Liver (tissue), 9 donors: ENCODE measurements around the gene STARD9. TPM values are rescaled to one million over a fixed set of nuclear protein-coding genes. Genes with fewer than 3 reads are reported as not detected.

Experiments used
- DNase-seq: peaks from one replicate; pipeline ENCODE4 v3.0.0-alpha.2; 2017; ENCODE audit warnings: low spot score
- H3K27ac ChIP-seq, 2 donors: one replicate each; pipeline ENCODE4 v1.7.0; 2013; ENCODE audit warnings: inconsistent platforms in 2 of 2, low read length in 2 of 2, control low read depth in 1 of 2, low read depth in 1 of 2, mild to moderate bottlenecking in 1 of 2
- H3K27me3 ChIP-seq, 4 donors: one replicate each; pipeline versions ENCODE4 v1.6.1 to v1.7.0; 2013; ENCODE audit warnings: low read length in 3 of 4, inconsistent platforms in 1 of 4, mild to moderate bottlenecking in 1 of 4, moderate library complexity in 1 of 4; ENCODE audit not compliant: control insufficient read depth in 4 of 4, insufficient read depth in 4 of 4
- H3K36me3 ChIP-seq, 4 donors: one replicate each; pipeline versions ENCODE4 v1.6.1 to v1.7.0; 2013; ENCODE audit warnings: low read length in 3 of 4, mild to moderate bottlenecking in 3 of 4, low read depth in 1 of 4, moderate library complexity in 1 of 4; ENCODE audit not compliant: control insufficient read depth in 4 of 4, insufficient read depth in 3 of 4
- H3K4me1 ChIP-seq, 4 donors: one replicate each; pipeline versions ENCODE4 v1.6.1 to v1.7.0; 2013; ENCODE audit warnings: low read length in 3 of 4, mild to moderate bottlenecking in 3 of 4, moderate library complexity in 1 of 4; ENCODE audit not compliant: control insufficient read depth in 4 of 4, insufficient read depth in 4 of 4
- H3K4me3 ChIP-seq, 3 donors: one replicate each; pipeline versions ENCODE4 v1.6.1 to v1.7.0; 2013; ENCODE audit warnings: low read length in 3 of 3, control low read depth in 1 of 3, low read depth in 1 of 3, mild to moderate bottlenecking in 1 of 3
- H3K9ac ChIP-seq, 2 donors: one replicate each; pipeline ENCODE4 v1.7.0; 2013; ENCODE audit warnings: low read length in 2 of 2, mild to moderate bottlenecking in 2 of 2, moderate library complexity in 2 of 2, control low read depth in 1 of 2, low read depth in 1 of 2
- H3K9me3 ChIP-seq, 4 donors: one replicate each; pipeline versions ENCODE4 v1.6.1 to v1.7.0; 2013; ENCODE audit warnings: low read length in 3 of 4; ENCODE audit not compliant: control insufficient read depth in 4 of 4
- ATF3 ChIP-seq: IDR thresholded peaks from 2 replicates; pipeline ENCODE4 v1.6.1; 2016; ENCODE audit warnings: antibody characterized with exemption
- CTCF ChIP-seq: fragments of 150-350 bp; IDR thresholded peaks from 2 replicates; pipeline ENCODE4 v1.5.1; 2017; ENCODE audit warnings: improper control_type of control experiment, low read depth, low read length; ENCODE audit not compliant: missing input control
- EGR1 ChIP-seq, 2 donors: IDR thresholded peaks; 2 replicates each; pipeline ENCODE4 v1.6.1; 2016 to 2018; ENCODE audit warnings: antibody characterized with exemption in 2 of 2, low read depth in 2 of 2
- FOXA2 ChIP-seq: IDR thresholded peaks from 2 replicates; pipeline ENCODE4 v1.6.1; 2016; ENCODE audit warnings: antibody characterized with exemption
- GABPA ChIP-seq, 2 donors: IDR thresholded peaks in 1 of 2; conservative IDR thresholded peaks in 1 of 2; 2 replicates each; pipeline ENCODE4 v1.6.1; 2016; ENCODE audit warnings: antibody characterized with exemption in 2 of 2, mild to moderate bottlenecking in 1 of 2, moderate library complexity in 1 of 2
- HNF4A ChIP-seq, 2 donors: conservative IDR thresholded peaks; 2 replicates each; pipeline ENCODE4 v1.6.1; 2016; ENCODE audit warnings: antibody characterized with exemption in 2 of 2, mild to moderate bottlenecking in 2 of 2
- HNF4G ChIP-seq: IDR thresholded peaks from 2 replicates; pipeline ENCODE4 v1.6.1; 2016; ENCODE audit warnings: antibody characterized with exemption
- JUND ChIP-seq, 2 donors: IDR thresholded peaks; 2 replicates each; pipeline ENCODE4 v1.6.1; 2016; ENCODE audit warnings: antibody characterized with exemption in 2 of 2
- MAX ChIP-seq: IDR thresholded peaks from 2 replicates; pipeline ENCODE4 v1.6.1; 2016; ENCODE audit warnings: antibody characterized with exemption
- NR2F2 ChIP-seq: IDR thresholded peaks from 2 replicates; pipeline ENCODE4 v1.6.1; 2016; ENCODE audit warnings: antibody characterized with exemption
- RAD21 ChIP-seq, 2 donors: IDR thresholded peaks; 2 replicates each; pipeline ENCODE4 v1.6.1; 2016; ENCODE audit warnings: antibody characterized with exemption in 2 of 2, mild to moderate bottlenecking in 2 of 2
- REST ChIP-seq: IDR thresholded peaks from 2 replicates; pipeline ENCODE4 v1.6.1; 2016; ENCODE audit warnings: antibody characterized with exemption, mild to moderate bottlenecking
- RXRA ChIP-seq, 2 donors: IDR thresholded peaks; 2 replicates each; pipeline ENCODE4 v1.6.1; 2017 to 2018; ENCODE audit warnings: antibody characterized with exemption in 2 of 2, mild to moderate bottlenecking in 1 of 2
- SP1 ChIP-seq: IDR thresholded peaks from 2 replicates; pipeline ENCODE4 v1.6.1; 2018; ENCODE audit warnings: antibody characterized with exemption, mild to moderate bottlenecking
- TAF1 ChIP-seq: conservative IDR thresholded peaks from 2 replicates; pipeline ENCODE4 v1.6.1; 2016; ENCODE audit warnings: antibody characterized with exemption, mild to moderate bottlenecking
- YY1 ChIP-seq: IDR thresholded peaks from 2 replicates; pipeline ENCODE4 v1.6.1; 2016; ENCODE audit warnings: antibody characterized with exemption, mild to moderate bottlenecking
- ZBTB33 ChIP-seq: IDR thresholded peaks from 2 replicates; pipeline ENCODE4 v1.6.1; 2016; ENCODE audit warnings: antibody characterized with exemption
- WGBS: extraction: QIAGEN DNeasy Blood & Tissue Kit; methylation state at CpG from one replicate; pipeline ENCODE4 v1.1.7; 2013; 5-methylcytosine and 5-hydroxymethylcytosine counted together
- polyA plus RNA-seq, 2 donors: library from polyadenylated mRNA; stranded (reverse) in 1 of 2; unstranded in 1 of 2; fragments of 200-250 nt in 1 of 2; fragments of >200 nt in 1 of 2; fragmentation: Nextera tagmentation in 1 of 2; extraction: Ambion mirVana in 1 of 2; gene quantifications; one replicate each; pipeline versions ENCODE4 v1.2.1 to v1.2.3, GENCODE V29; 2013 to 2015
- total RNA-seq, 2 donors: library from RNA; depleted of rRNA; stranded (reverse); fragments of >200 nt; gene quantifications; one replicate each; pipeline ENCODE4 v1.2.3, GENCODE V29; 2014
- donor health status: healthy.
- donor health status: healthy.
- donor health status: healthy.
- donor health status: healthy.
- donor health status: healthy.

The STARD9 gene
- total and polyA plus RNA-seq, 4 donors, result 0.26 to 3.9 (median 0.54) TPM

GRCh38 chr15:42686281-42686680, 110.9 kb downstream of the STARD9 start:
- Histone ChIP-seq H3K27ac (no peak overlapping the region), H3K36me3 (peaks cover 0 to 3% (median 0%) of the 10 kb centered on the region in 4 donors), H3K9me3 (no peaks in the 10 kb centered on the region), H3K4me1 (no peaks in the 10 kb centered on the region), H3K4me3 (no peak overlapping the region), H3K27me3 (no peaks in the 10 kb centered on the region), H3K9ac (no peak overlapping the region)
- TF ChIP-seq RXRA (IDR thresholded peaks at IDR 0.05), result no peak
- no peak for TF ChIP-seq ATF3
- no peak for TF ChIP-seq GABPA (IDR thresholded peaks at IDR 0.05 in 1 of 2, conservative IDR thresholded peaks at IDR 0.05 in 1 of 2)
- no peak for TF ChIP-seq HNF4A (conservative IDR thresholded peaks at IDR 0.05)
- no peak for DNase-seq
- 97% methylated on average over 8 of the region's 8 CpGs for WGBS

GRCh38 chr15:42687740-42688139, 112.3 kb downstream of the STARD9 start:
- Histone ChIP-seq H3K4me1 (no peaks in the 10 kb centered on the region), H3K9ac (no peak overlapping the region), H3K4me3 (no peak overlapping the region), H3K27ac (no peak overlapping the region), H3K9me3 (no peaks in the 10 kb centered on the region), H3K36me3 (no peaks in the 10 kb centered on the region), H3K27me3 (no peaks in the 10 kb centered on the region)
- WGBS, result 96% methylated on average over 4 of the region's 4 CpGs
- TF ChIP-seq RXRA (IDR thresholded peaks at IDR 0.05), result no peak
- no peak for TF ChIP-seq REST
- TF ChIP-seq NR2F2, result no peak
- no peak for TF ChIP-seq SP1
- no peak for TF ChIP-seq ZBTB33
- TF ChIP-seq GABPA (IDR thresholded peaks at IDR 0.05 in 1 of 2, conservative IDR thresholded peaks at IDR 0.05 in 1 of 2), result no peak
- TF ChIP-seq ATF3, result no peak
- no peak for DNase-seq

GRCh38 chr15:42688301-42688700, 112.9 kb downstream of the STARD9 start:
- 84% methylated on average over 3 of the region's 3 CpGs for WGBS
- no peaks in the 10 kb centered on the region for H3K27me3 ChIP-seq
- H3K36me3 ChIP-seq, result no peaks in the 10 kb centered on the region
- no peak overlapping the region for H3K4me3 ChIP-seq
- TF ChIP-seq HNF4A (conservative IDR thresholded peaks at IDR 0.05) (no peak), NR2F2 (no peak), MAX (no peak), YY1 (no peak), FOXA2 (no peak), HNF4G (no peak), CTCF (no peak), ZBTB33 (no peak), JUND (IDR thresholded peaks at IDR 0.05) (no peak), RXRA (IDR thresholded peaks at IDR 0.05) (no peak), TAF1 (no peak), RAD21 (IDR thresholded peaks at IDR 0.05) (no peak), EGR1 (IDR thresholded peaks at IDR 0.05; ENCODE audit: low read depth in 2 of 2) (no peak), SP1 (no peak)
- no peak for DNase-seq
- H3K9ac ChIP-seq, result no peak overlapping the region
- H3K9me3 ChIP-seq, result no peaks in the 10 kb centered on the region
- H3K27ac ChIP-seq, result no peak overlapping the region
- no peaks in the 10 kb centered on the region for H3K4me1 ChIP-seq
